Activated CD4-positive, alpha-beta T cell treated with anti-CD3 and anti-CD28 coated beads for 1 hour (primary cell): Measurements from ENCODE around the gene PHLDA3.

Experiments used
- DNase-seq: peaks from one replicate; pipeline ENCODE4 v3.0.0-alpha.2; 2020

The PHLDA3 gene

DNA sequence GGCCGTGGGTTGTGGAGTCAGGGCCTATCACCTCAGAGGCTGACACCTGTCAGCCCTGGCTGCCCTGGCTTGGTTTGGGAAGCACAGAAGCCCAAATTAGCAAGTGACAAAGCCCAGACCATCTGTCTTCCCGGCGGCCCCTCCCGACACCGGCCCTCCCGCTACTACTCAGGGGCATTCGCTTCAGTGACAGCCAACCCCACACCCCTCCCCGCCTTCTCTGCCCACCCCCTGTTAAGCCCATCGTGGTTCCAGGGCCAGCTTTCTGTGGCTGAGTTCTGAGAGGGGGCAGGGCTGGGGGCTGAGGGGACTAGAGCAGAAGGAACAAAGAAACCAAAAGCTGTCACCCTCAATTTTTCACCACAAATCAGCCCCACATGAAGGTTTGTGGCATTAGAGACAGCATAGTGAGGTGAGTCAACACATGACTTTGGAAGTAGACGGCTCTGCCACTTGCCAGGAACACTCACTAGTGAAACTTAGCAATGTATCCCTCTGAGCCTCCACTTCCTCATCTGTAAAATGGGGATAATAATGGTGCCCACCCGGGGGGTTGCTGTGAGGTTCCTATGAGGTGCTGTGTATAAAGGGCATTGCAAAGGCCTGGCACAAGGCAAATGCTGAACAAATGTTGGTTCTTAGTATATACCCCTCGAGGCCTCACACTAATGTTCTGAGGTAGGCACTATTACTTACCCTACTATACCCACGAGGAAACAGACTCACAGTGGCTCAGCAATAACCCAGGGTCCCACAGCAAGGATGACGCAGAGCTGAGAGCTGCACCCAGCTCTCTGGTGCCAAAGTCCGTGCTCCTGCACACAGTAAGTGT lies 42.3 kb downstream of the PHLDA3 start:
- no peak for DNase-seq

GRCh38 chr1:201424146-201424545 lies 44.8 kb downstream of the PHLDA3 start:
- DNase-seq = no peak

DNA sequence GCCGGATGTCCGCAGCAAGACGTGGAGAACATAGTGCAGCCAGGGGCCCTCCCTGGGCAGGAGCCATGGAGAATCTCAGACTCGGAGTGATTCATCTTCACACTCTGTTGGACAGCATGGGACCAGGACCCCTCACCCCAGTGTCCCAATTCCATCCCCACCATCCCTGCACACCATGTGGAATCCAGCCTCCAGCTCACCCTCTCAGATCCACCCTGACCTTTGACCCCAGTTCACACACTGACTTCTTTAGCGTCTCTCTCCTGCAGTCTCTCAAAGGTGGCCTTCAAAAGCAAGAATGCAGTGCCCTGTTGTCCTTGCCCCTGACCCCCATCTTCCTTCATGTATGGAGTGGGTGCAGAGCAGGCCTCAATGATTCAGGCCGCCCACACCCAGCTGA lies 45.3 kb downstream of the PHLDA3 start:
- no peak for DNase-seq

- DNase-seq = no peak
These were observed 46.5 kb downstream of the PHLDA3 start for GRCh38 chr1:201422436-201423030.

DNA sequence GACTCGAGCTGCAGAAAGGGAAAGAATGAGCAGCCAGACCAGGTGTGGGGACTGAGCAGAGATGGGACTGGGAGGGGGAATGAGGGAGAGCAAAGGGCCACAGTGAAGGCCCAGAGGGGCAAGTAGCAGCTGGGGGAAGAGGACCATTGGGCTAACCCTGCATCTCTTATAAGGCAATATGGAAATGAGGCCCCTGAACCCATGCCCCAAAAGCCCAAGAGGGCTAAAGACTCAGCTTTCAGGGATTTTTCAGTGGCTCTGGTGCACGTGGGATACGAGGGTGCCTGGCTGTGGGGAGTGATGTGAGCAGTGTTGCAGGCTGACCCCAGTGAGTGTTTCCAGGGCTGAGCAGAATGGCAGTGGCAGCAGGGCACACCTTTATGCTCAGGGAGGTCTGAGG lies 47.0 kb downstream of the PHLDA3 start:
- no peak for DNase-seq

- DNase-seq = no peak
These were observed 47.9 kb downstream of the PHLDA3 start for GRCh38 chr1:201421041-201421440.

GRCh38 chr1:201420608-201421002 lies 48.4 kb downstream of the PHLDA3 start:
- no peak for DNase-seq

DNA sequence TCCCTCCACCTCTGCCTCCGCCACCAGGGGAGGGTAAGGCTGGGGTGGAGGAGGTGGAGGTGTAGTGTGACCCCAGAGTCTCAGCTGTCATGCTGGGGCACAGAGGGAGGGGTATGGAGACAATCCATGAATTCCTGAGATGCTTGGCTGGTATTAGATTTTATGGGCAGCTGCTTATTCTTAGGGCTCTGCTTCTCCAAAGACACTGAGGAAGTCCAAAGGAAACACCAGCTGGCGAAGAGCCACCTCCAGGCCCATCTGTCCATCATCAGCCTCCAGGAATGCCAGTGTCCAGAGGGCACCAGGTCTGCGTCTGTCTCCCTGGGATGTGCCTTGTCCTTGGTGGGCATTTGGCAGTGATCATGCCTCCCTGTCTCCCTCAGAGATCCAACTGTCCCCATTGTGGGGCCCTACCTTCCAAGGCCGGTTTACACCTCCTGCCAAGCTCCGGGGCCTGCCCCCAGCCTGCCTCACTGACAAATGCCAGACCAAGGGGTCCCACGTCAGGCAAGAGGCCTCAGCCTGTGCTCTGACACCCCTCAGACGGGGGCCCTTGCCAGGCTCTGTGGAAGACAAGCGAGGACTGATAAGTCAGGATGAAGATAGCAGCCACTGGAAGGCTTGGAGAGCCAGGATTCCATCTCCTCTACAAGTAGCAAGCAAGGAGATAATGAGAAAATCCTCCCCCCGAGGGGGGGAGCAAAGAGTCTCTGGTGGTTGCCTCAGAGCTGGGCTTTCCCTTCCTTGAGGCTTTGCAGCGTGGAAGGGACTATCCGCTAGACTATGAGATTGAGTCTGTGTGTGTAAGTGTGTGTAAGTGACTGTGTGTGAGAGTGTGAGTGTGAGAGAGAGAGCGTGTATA lies 49.0 kb downstream of the PHLDA3 start:
- no peak for DNase-seq

GRCh38 chr1:201419256-201419655 lies 49.7 kb downstream of the PHLDA3 start:
- DNase-seq = no peak

DNA sequence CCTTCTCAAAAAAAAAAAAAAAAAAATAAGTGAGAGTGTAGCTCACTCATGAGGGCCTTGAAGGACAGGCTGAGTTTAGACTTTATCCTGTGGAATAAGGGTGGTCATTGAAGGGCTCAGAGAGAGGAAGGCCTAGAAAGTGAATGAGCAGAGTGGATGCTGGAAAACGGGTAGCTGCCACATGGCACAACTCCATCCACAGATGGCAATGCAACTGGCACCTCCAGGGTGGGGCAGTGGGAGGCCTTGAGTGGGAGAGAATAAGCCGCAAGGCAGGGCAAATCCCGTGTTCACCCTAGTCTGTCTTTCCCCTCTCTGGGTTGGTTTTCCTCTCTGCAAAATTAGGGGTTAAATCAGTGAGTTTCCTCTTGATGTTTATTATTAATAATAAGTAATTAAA lies 50.5 kb downstream of the PHLDA3 start:
- no peak for DNase-seq
